DND-41 (cell line): ENCODE data around the gene CACHD1.

Experiments
- ATAC-seq: fragments of 200-7000 bp; cut with Tn5 transposase; 3 replicates; pipeline ENCODE4 v1.9.1; 2021; ENCODE audit warnings: low read depth; ENCODE audit not compliant: insufficient read depth
- DNase-seq: peaks from one replicate; pipeline ENCODE4 v3.0.0-alpha.2; 2020
- H2AFZ ChIP-seq: 2 replicates; pipeline ENCODE4 v1.6.0; 2012; ENCODE audit warnings: low read depth, low read length
- H3K27ac ChIP-seq: 2 replicates; pipeline ENCODE4 v1.5.1; 2012; ENCODE audit warnings: low read length, inconsistent platforms
- H3K27me3 ChIP-seq: fragments of 200-600 bp; sonication (generic); 2 replicates; pipeline ENCODE4 v1.6.0; 2012; ENCODE audit warnings: low read length, mild to moderate bottlenecking, inconsistent platforms; ENCODE audit not compliant: insufficient read depth, poor library complexity
- H3K36me3 ChIP-seq: 2 replicates; pipeline ENCODE4 v1.5.1; 2012; ENCODE audit warnings: low read length, inconsistent platforms; ENCODE audit not compliant: insufficient read depth
- H3K4me1 ChIP-seq: 2 replicates; pipeline ENCODE4 v1.5.1; 2012; ENCODE audit warnings: mild to moderate bottlenecking, low read length; ENCODE audit not compliant: insufficient read depth
- H3K4me2 ChIP-seq: 2 replicates; pipeline ENCODE4 v1.6.0; 2012; ENCODE audit warnings: mild to moderate bottlenecking, moderate library complexity, low read length, inconsistent platforms; ENCODE audit not compliant: insufficient read depth
- H3K4me3 ChIP-seq, 2 experiments: fragments of 200-600 bp in 1 of 2; shearing (Covaris generic) in 1 of 2; 2 replicates each; pipeline ENCODE4 v1.5.1; 2012 to 2016; ENCODE audit warnings: inconsistent platforms in 2 of 2, low read length in 2 of 2, mild to moderate bottlenecking in 2 of 2, low read depth in 1 of 2, moderate library complexity in 1 of 2
- H3K79me2 ChIP-seq: 2 replicates; pipeline ENCODE4 v1.6.0; 2012; ENCODE audit warnings: low read length, inconsistent platforms; ENCODE audit not compliant: insufficient read depth
- H3K9ac ChIP-seq: 2 replicates; pipeline ENCODE4 v1.6.0; 2012; ENCODE audit warnings: low read depth, mild to moderate bottlenecking, inconsistent platforms, low read length, moderate library complexity
- H3K9me3 ChIP-seq: 2 replicates; pipeline ENCODE4 v1.5.1; 2012; ENCODE audit warnings: low read length, moderate library complexity, mild to moderate bottlenecking, inconsistent platforms; ENCODE audit not compliant: insufficient read depth, severe bottlenecking
- H4K20me1 ChIP-seq: 2 replicates; pipeline ENCODE4 v1.6.0; 2012; ENCODE audit warnings: low read length; ENCODE audit not compliant: insufficient read depth
- EZH2 ChIP-seq: IDR thresholded peaks from 3 replicates; pipeline ENCODE4 v1.6.1; 2012; ENCODE audit warnings: borderline replicate concordance, low read depth, mild to moderate bottlenecking, moderate library complexity, low read length, inconsistent platforms; ENCODE audit not compliant: severe bottlenecking
- TF ChIP-seq, protein P1 (sequence below): IDR thresholded peaks from 2 replicates; pipeline ENCODE4 v1.5.1; 2012; ENCODE audit warnings: borderline replicate concordance, low read length, moderate library complexity, mild to moderate bottlenecking; ENCODE audit not compliant: poor library complexity, severe bottlenecking; ENCODE audit errors: extremely low read depth

Gene CACHD1

GRCh38 chr1:64480999-64481772 lies 11.3 kb downstream of the CACHD1 start:
- no peaks in the 10 kb centered on the region for H3K9me3 ChIP-seq
- TF ChIP-seq, protein P1, sequence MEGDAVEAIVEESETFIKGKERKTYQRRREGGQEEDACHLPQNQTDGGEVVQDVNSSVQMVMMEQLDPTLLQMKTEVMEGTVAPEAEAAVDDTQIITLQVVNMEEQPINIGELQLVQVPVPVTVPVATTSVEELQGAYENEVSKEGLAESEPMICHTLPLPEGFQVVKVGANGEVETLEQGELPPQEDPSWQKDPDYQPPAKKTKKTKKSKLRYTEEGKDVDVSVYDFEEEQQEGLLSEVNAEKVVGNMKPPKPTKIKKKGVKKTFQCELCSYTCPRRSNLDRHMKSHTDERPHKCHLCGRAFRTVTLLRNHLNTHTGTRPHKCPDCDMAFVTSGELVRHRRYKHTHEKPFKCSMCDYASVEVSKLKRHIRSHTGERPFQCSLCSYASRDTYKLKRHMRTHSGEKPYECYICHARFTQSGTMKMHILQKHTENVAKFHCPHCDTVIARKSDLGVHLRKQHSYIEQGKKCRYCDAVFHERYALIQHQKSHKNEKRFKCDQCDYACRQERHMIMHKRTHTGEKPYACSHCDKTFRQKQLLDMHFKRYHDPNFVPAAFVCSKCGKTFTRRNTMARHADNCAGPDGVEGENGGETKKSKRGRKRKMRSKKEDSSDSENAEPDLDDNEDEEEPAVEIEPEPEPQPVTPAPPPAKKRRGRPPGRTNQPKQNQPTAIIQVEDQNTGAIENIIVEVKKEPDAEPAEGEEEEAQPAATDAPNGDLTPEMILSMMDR: no peak
- no peak for TF ChIP-seq EZH2
- H3K4me1 ChIP-seq: no peaks in the 10 kb centered on the region
- DNase-seq (no peak), ATAC-seq (no peak)
- no peak overlapping the region for H3K9ac ChIP-seq
- H3K27me3 ChIP-seq: peaks cover 9% of the 10 kb centered on the region
- H3K4me3 ChIP-seq: no peak overlapping the region
- no peak overlapping the region for H3K27ac ChIP-seq
- no peak overlapping the region for H2AFZ ChIP-seq
- no peaks in the 10 kb centered on the region for H3K36me3 ChIP-seq
- H3K4me2 ChIP-seq: no peak overlapping the region
- H4K20me1 ChIP-seq: no peaks in the 10 kb centered on the region
- no peaks in the 10 kb centered on the region for H3K79me2 ChIP-seq

DNA sequence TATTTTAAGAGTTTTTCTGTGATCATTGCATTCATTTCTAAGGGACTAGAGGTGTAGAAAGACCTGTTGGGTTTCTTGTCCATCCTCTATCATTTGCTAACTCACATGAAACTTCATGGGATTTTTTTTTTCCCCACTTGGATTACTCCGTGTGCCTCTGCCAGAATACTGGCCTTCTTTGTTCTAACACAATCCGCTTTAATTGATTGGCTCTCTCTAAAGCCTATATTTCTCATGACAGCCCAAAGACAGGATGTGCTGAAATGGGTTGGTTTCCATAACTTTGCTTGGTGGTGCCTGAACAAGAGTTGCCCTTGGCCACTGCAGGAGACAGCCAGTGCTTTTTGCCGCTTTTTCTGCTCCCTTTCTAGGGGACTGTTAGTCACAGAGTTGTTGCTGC lies 12.2 kb downstream of the CACHD1 start:
- Histone ChIP-seq H4K20me1 (no peaks in the 10 kb centered on the region), H3K9me3 (no peaks in the 10 kb centered on the region), H3K4me2 (no peak overlapping the region), H3K36me3 (no peaks in the 10 kb centered on the region), H3K27ac (no peak overlapping the region), H3K4me1 (no peaks in the 10 kb centered on the region), H3K79me2 (no peaks in the 10 kb centered on the region), H2AFZ (no peak overlapping the region), H3K27me3 (peaks cover 9% of the 10 kb centered on the region), H3K4me3 (no peak overlapping the region), H3K9ac (no peak overlapping the region)
- TF ChIP-seq, protein P1: no peak
- no peak for TF ChIP-seq EZH2
- DNase-seq (no peak), ATAC-seq (no peak)

DNA sequence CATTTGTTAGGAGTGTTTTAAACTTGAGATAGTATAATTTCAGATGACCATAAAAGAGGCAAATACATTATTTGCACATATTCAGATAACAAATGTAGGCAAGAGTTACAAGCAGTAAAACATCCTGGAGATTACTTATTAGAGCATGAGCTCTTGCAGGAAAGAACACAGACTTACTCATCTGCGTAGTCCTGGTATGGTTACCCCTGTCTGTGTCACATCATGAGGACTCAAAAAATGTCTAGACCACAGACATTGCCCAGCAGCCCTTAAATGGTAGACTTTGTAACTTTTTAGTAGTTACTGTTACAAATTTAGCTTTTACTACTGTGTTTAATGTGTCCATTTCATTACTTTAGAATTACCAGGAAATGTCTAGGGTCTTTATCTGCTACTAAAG lies 12.8 kb downstream of the CACHD1 start:
- H3K27ac ChIP-seq: no peak overlapping the region
- H4K20me1 ChIP-seq: no peaks in the 10 kb centered on the region
- DNase-seq: no peak
- no peaks in the 10 kb centered on the region for H3K4me1 ChIP-seq
- H3K27me3 ChIP-seq: peaks cover 9% of the 10 kb centered on the region
- no peak overlapping the region for H3K4me2 ChIP-seq
- H3K9ac ChIP-seq: no peak overlapping the region
- H3K36me3 ChIP-seq: no peaks in the 10 kb centered on the region
- no peaks in the 10 kb centered on the region for H3K79me2 ChIP-seq
- H3K9me3 ChIP-seq: no peaks in the 10 kb centered on the region
- no peak for TF ChIP-seq EZH2
- TF ChIP-seq, protein P1: no peak
- H2AFZ ChIP-seq: no peak overlapping the region
- no peak overlapping the region for H3K4me3 ChIP-seq
- no peak for ATAC-seq
